ENCODE data around the gene LOXL4.

LOXL4 gene

GRCh38 chr10:98287321-98287720, 19.3 kb upstream of the LOXL4 start:
- in situ Hi-C loops (cut with MboI; ENCODE audit: low sequenced_read_pairs, unreplicated experiment) = no loop called here
- no peak for DNase-seq (ENCODE audit: low spot score)
- TF ChIP-seq, protein P1, sequence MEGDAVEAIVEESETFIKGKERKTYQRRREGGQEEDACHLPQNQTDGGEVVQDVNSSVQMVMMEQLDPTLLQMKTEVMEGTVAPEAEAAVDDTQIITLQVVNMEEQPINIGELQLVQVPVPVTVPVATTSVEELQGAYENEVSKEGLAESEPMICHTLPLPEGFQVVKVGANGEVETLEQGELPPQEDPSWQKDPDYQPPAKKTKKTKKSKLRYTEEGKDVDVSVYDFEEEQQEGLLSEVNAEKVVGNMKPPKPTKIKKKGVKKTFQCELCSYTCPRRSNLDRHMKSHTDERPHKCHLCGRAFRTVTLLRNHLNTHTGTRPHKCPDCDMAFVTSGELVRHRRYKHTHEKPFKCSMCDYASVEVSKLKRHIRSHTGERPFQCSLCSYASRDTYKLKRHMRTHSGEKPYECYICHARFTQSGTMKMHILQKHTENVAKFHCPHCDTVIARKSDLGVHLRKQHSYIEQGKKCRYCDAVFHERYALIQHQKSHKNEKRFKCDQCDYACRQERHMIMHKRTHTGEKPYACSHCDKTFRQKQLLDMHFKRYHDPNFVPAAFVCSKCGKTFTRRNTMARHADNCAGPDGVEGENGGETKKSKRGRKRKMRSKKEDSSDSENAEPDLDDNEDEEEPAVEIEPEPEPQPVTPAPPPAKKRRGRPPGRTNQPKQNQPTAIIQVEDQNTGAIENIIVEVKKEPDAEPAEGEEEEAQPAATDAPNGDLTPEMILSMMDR (IDR thresholded peaks at IDR 0.05; ENCODE audit: borderline replicate concordance, control extremely low read depth, extremely low read depth, insufficient read depth, missing control alignments) = no peak

DNA sequence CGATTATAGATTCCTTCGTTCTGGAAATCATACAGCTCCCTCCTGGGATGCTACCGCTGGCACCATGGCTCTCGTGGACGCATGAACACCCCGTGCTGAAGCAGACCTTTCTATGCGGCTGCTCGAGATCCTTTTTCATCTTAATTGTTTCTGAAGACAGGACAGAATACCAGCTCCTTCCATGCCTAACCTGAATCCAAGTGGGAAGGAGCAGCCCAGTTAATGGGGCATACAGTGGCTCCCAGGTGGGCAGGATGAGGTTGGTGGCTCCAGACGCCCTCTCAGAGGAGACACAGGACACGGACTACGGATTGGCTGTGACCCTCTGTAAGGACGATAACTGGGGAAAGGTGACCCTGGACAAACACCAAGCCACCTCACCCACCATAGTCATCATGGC, 18.4 kb upstream of the LOXL4 start:
- TF ChIP-seq, protein P1 (IDR thresholded peaks at IDR 0.05; ENCODE audit: borderline replicate concordance, control extremely low read depth, extremely low read depth, insufficient read depth, missing control alignments) = no peak
- in situ Hi-C loops (cut with MboI; ENCODE audit: low sequenced_read_pairs, unreplicated experiment) = no loop called here
- no peak for DNase-seq (ENCODE audit: low spot score)

- TF ChIP-seq, protein P1 (IDR thresholded peaks at IDR 0.05; ENCODE audit: borderline replicate concordance, control extremely low read depth, extremely low read depth, insufficient read depth, missing control alignments) = no peak
Measured at GRCh38 chr10:98285416-98285815, 17.4 kb upstream of the LOXL4 start.

GRCh38 chr10:98276311-98276710, 8.3 kb upstream of the LOXL4 start:
- in situ Hi-C loops (cut with MboI; ENCODE audit: low sequenced_read_pairs, unreplicated experiment) = no loop called here
- TF ChIP-seq, protein P1 (IDR thresholded peaks at IDR 0.05; ENCODE audit: borderline replicate concordance, control extremely low read depth, extremely low read depth, insufficient read depth, missing control alignments) = no peak

More at GRCh38 chr10:98285416-98285815, 17.4 kb upstream of the LOXL4 start:
- DNase-seq (ENCODE audit: low spot score) = no peak
- in situ Hi-C loops (cut with MboI; ENCODE audit: low sequenced_read_pairs, unreplicated experiment) = no loop called here

GRCh38 chr10:98274562-98274961, 6.6 kb upstream of the LOXL4 start:
- TF ChIP-seq, protein P1 (IDR thresholded peaks at IDR 0.05; ENCODE audit: borderline replicate concordance, control extremely low read depth, extremely low read depth, insufficient read depth, missing control alignments) = no peak
- DNase-seq (ENCODE audit: low spot score) = no peak
- in situ Hi-C loops (cut with MboI; ENCODE audit: low sequenced_read_pairs, unreplicated experiment) = no loop called here

More at GRCh38 chr10:98276311-98276710, 8.3 kb upstream of the LOXL4 start:
- no peak for DNase-seq (ENCODE audit: low spot score)

GRCh38 chr10:98273057-98273850, 5.3 kb upstream of the LOXL4 start:
- in situ Hi-C loops (cut with MboI; ENCODE audit: low sequenced_read_pairs, unreplicated experiment) = no loop called here
- DNase-seq (ENCODE audit: low spot score) = no peak
- TF ChIP-seq, protein P1 (IDR thresholded peaks at IDR 0.05; ENCODE audit: borderline replicate concordance, control extremely low read depth, extremely low read depth, insufficient read depth, missing control alignments) = no peak

All from GM13976 (cell line).